ENCODE data around the gene APBA2. TPM values are rescaled to one million over a fixed set of nuclear protein-coding genes. Genes with fewer than 3 reads are reported as not detected.

Gene APBA2
- total and polyA plus RNA-seq, 2 of the 13 experiments (the other 11 are each of a cell fraction or from before 2014, with no cell fraction given) = 0.62 to 2.3 TPM

GRCh38 chr15:28888302-28888894 is 2.6 kb downstream of the APBA2 start (continued):
- TF ChIP-seq SOX6 (IDR thresholded peaks at IDR 0.05) = no peak
- no peak for TF ChIP-seq SOX6 (CRISPR knock-in tag; IDR thresholded peaks at IDR 0.05)
- TF ChIP-seq SIX1 (CRISPR knock-in tag; IDR thresholded peaks at IDR 0.05; ENCODE audit: borderline replicate concordance) = no peak
- TF ChIP-seq, protein P1, sequence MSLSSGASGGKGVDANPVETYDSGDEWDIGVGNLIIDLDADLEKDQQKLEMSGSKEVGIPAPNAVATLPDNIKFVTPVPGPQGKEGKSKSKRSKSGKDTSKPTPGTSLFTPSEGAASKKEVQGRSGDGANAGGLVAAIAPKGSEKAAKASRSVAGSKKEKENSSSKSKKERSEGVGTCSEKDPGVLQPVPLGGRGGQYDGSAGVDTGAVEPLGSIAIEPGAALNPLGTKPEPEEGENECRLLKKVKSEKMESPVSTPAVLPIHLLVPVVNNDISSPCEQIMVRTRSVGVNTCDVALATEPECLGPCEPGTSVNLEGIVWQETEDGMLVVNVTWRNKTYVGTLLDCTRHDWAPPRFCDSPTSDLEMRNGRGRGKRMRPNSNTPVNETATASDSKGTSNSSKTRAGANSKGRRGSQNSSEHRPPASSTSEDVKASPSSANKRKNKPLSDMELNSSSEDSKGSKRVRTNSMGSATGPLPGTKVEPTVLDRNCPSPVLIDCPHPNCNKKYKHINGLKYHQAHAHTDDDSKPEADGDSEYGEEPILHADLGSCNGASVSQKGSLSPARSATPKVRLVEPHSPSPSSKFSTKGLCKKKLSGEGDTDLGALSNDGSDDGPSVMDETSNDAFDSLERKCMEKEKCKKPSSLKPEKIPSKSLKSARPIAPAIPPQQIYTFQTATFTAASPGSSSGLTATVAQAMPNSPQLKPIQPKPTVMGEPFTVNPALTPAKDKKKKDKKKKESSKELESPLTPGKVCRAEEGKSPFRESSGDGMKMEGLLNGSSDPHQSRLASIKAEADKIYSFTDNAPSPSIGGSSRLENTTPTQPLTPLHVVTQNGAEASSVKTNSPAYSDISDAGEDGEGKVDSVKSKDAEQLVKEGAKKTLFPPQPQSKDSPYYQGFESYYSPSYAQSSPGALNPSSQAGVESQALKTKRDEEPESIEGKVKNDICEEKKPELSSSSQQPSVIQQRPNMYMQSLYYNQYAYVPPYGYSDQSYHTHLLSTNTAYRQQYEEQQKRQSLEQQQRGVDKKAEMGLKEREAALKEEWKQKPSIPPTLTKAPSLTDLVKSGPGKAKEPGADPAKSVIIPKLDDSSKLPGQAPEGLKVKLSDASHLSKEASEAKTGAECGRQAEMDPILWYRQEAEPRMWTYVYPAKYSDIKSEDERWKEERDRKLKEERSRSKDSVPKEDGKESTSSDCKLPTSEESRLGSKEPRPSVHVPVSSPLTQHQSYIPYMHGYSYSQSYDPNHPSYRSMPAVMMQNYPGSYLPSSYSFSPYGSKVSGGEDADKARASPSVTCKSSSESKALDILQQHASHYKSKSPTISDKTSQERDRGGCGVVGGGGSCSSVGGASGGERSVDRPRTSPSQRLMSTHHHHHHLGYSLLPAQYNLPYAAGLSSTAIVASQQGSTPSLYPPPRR (CRISPR knock-in tag; IDR thresholded peaks at IDR 0.05; ENCODE audit: borderline replicate concordance) = no peak
- TF ChIP-seq MNT (IDR thresholded peaks at IDR 0.05) = no peak

DNA sequence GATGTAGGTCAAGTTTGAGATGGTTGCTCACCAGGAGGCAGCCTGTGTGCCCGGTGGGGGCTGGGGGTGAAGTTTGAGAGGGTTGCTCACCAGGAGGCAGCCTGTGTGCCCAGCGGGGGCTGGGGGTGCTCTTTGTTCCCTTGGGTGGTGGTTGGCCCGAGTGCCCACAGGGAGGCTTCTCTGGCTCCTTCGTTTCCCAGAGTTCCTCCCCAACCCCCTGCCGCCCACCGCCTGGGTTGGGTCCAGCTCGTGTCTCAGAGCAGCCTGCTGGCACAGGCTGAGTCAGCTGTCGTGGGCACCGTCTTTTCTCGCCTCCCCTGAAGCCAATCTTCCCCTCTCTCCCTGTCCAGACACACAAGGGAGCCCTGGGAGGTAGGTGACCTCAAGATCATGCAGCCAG is 3.1 kb downstream of the APBA2 start:
- Histone ChIP-seq H3K4me3 (replicated peaks in 1 of 3; ENCODE audit: insufficient read depth in 1 of 3, low read depth in 2 of 3, low read length in 3 of 3) (no peak overlapping the region), H3K4me1 (ENCODE audit: insufficient read depth, low read length) (peaks cover 24% of the 10 kb centered on the region), H3K9me3 (ENCODE audit: low read length) (no peaks in the 10 kb centered on the region), H3K4me2 (ENCODE audit: low read depth, low read length) (no peak overlapping the region), H3K36me3 (replicated peaks in 1 of 2; ENCODE audit: control insufficient read depth in 1 of 2, insufficient read depth in 2 of 2, low read length in 2 of 2) (no peaks in the 10 kb centered on the region), H2AFZ (ENCODE audit: low read length) (no peak overlapping the region), H3K27me3 (ENCODE audit: control insufficient read depth in 1 of 2, insufficient read depth in 2 of 2, low read length in 2 of 2) (peaks cover 3 to 27% of the 10 kb centered on the region in 2 experiments; a peak in 3 of 5 replicates), H3K79me2 (ENCODE audit: insufficient read depth, low read length) (no peaks in the 10 kb centered on the region), H4K20me1 (ENCODE audit: insufficient read depth, low read length) (no peaks in the 10 kb centered on the region), H3K27ac (ENCODE audit: extremely low read length, insufficient read depth, low read length) (no peak overlapping the region), H3K9ac (ENCODE audit: insufficient read depth, low read depth, low read length) (no peak overlapping the region)
- FAIRE-seq = no peak
- no peak for ATAC-seq
- in situ Hi-C loops (cut with HindIII; ENCODE audit: extremely low pct_ligation_motif_present, low pct_unique_long_range_greater_than_20kb) = no loop called here
- POLR2A ChIA-PET = no interaction called here
- BruUV-seq (replicated peaks) = no TSS peak
- CTCF ChIA-PET (ENCODE audit: low intra/inter-chr PET ratio, low total read pairs) = no interaction called here
- intact Hi-C loops (cut with micrococcal nuclease; ENCODE audit: unreplicated experiment) = no loop called here
- WGBS (ENCODE audit: low lambda C conversion rate) = 61% methylated on average over 5 of the region's 10 CpGs
- DNase-seq (ENCODE audit: low spot score) = no peak
- TF ChIP-seq ZNF576 (CRISPR knock-in tag; IDR thresholded peaks at IDR 0.05) (no peak), ZNF121 (CRISPR knock-in tag; IDR thresholded peaks at IDR 0.05) (no peak), AKAP8 (CRISPR knock-in tag; IDR thresholded peaks at IDR 0.05) (no peak), ZNF549 (CRISPR knock-in tag; IDR thresholded peaks at IDR 0.05) (no peak), ZSCAN29 (CRISPR knock-in tag; conservative IDR thresholded peaks at IDR 0.05) (no peak), ZBTB8A (CRISPR knock-in tag; IDR thresholded peaks at IDR 0.05; ENCODE audit: borderline replicate concordance, low read depth) (no peak), ZNF44 (CRISPR knock-in tag; IDR thresholded peaks at IDR 0.05) (no peak)
- TF ChIP-seq, protein P2, sequence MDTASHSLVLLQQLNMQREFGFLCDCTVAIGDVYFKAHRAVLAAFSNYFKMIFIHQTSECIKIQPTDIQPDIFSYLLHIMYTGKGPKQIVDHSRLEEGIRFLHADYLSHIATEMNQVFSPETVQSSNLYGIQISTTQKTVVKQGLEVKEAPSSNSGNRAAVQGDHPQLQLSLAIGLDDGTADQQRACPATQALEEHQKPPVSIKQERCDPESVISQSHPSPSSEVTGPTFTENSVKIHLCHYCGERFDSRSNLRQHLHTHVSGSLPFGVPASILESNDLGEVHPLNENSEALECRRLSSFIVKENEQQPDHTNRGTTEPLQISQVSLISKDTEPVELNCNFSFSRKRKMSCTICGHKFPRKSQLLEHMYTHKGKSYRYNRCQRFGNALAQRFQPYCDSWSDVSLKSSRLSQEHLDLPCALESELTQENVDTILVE (CRISPR knock-in tag; IDR thresholded peaks at IDR 0.05) = no peak
- TF ChIP-seq, protein P3, sequence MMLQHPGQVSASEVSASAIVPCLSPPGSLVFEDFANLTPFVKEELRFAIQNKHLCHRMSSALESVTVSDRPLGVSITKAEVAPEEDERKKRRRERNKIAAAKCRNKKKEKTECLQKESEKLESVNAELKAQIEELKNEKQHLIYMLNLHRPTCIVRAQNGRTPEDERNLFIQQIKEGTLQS (CRISPR knock-in tag; IDR thresholded peaks at IDR 0.05) = no peak

Measured in HepG2 (cell line).